Astrocyte (in vitro differentiated cells and primary cell): Measurements from ENCODE around the gene OPCML. TPM values are rescaled to one million over a fixed set of nuclear protein-coding genes. Genes with fewer than 3 reads are reported as not detected.

Source experiments
- DNase-seq: peaks from one replicate; pipeline ENCODE4 v3.0.0-alpha.2; 2010; ENCODE audit warnings: low read depth
- FAIRE-seq: peaks from 2 replicates; lab custom pipeline; 2011; peaks lifted over from hg19 to GRCh38; lab: Jason Lieb, UNC
- H2AFZ ChIP-seq: 2 replicates; pipeline ENCODE4 v1.6.0; 2012; ENCODE audit warnings: low read depth, low read length, inconsistent platforms
- H3K27ac ChIP-seq: 2 replicates; pipeline ENCODE4 v1.5.1; 2011; ENCODE audit warnings: low read depth, low read length, inconsistent platforms
- H3K27me3 ChIP-seq: 2 replicates; pipeline ENCODE4 v1.6.0; 2011; ENCODE audit warnings: low read length, inconsistent platforms; ENCODE audit not compliant: insufficient read depth
- H3K36me3 ChIP-seq: 2 replicates; pipeline ENCODE4 v1.5.1; 2011; ENCODE audit warnings: low read length, inconsistent platforms; ENCODE audit not compliant: insufficient read depth
- H3K4me1 ChIP-seq: 2 replicates; pipeline ENCODE4 v1.5.1; 2011; ENCODE audit warnings: low read length, inconsistent platforms; ENCODE audit not compliant: insufficient read depth
- H3K4me2 ChIP-seq: 2 replicates; pipeline ENCODE4 v1.6.0; 2012; ENCODE audit warnings: low read length, inconsistent platforms
- H3K4me3 ChIP-seq: 2 replicates; pipeline ENCODE4 v1.5.1; 2011; ENCODE audit warnings: low read depth, mild to moderate bottlenecking, low read length, inconsistent platforms; ENCODE audit not compliant: insufficient read depth
- H3K79me2 ChIP-seq: 2 replicates; pipeline ENCODE4 v1.6.0; 2012; ENCODE audit warnings: mild to moderate bottlenecking, low read length, inconsistent platforms; ENCODE audit not compliant: insufficient read depth
- H3K9ac ChIP-seq: 2 replicates; pipeline ENCODE4 v1.6.0; 2012; ENCODE audit warnings: mild to moderate bottlenecking, low read length, inconsistent platforms
- H3K9me3 ChIP-seq: 2 replicates; pipeline ENCODE4 v1.5.1; 2012; ENCODE audit warnings: low read depth, mild to moderate bottlenecking, low read length, inconsistent platforms; ENCODE audit not compliant: insufficient read depth
- H4K20me1 ChIP-seq: 2 replicates; pipeline ENCODE4 v1.6.0; 2012; ENCODE audit warnings: low read length, inconsistent platforms; ENCODE audit not compliant: insufficient read depth
- H3K27ac Mint-ChIP-seq: one replicate; pipeline ENCODE4 v1.8.0; 2021; ENCODE audit warnings: mild to moderate bottlenecking, mixed read lengths; ENCODE audit not compliant: unreplicated experiment
- H3K27me3 Mint-ChIP-seq: one replicate; pipeline ENCODE4 v1.8.0; 2021; ENCODE audit warnings: low read depth, mixed read lengths; ENCODE audit not compliant: unreplicated experiment
- H3K36me3 Mint-ChIP-seq: one replicate; pipeline ENCODE4 v1.8.0; 2021; ENCODE audit warnings: low read depth, mixed read lengths; ENCODE audit not compliant: unreplicated experiment
- H3K4me1 Mint-ChIP-seq: one replicate; pipeline ENCODE4 v1.8.0; 2021; ENCODE audit warnings: low read depth, mixed read lengths; ENCODE audit not compliant: unreplicated experiment
- H3K4me3 Mint-ChIP-seq: one replicate; pipeline ENCODE4 v1.8.0; 2021; ENCODE audit warnings: mild to moderate bottlenecking, moderate library complexity, mixed read lengths; ENCODE audit not compliant: unreplicated experiment
- H3K9me3 Mint-ChIP-seq: one replicate; pipeline ENCODE4 v1.8.0; 2021; ENCODE audit warnings: mild to moderate bottlenecking, mixed read lengths; ENCODE audit not compliant: unreplicated experiment
- CTCF ChIP-seq: IDR thresholded peaks from 2 replicates; pipeline ENCODE4 v1.5.1; 2011; ENCODE audit warnings: low read depth, mild to moderate bottlenecking, inconsistent platforms, low read length, moderate library complexity; ENCODE audit not compliant: insufficient read depth
- EZH2 ChIP-seq: IDR thresholded peaks from 2 replicates; pipeline ENCODE4 v1.6.1; 2012; ENCODE audit warnings: mild to moderate bottlenecking, low read length, inconsistent platforms; ENCODE audit not compliant: insufficient read depth
- total RNA-seq: library from RNA; stranded (reverse); gene quantifications from 2 replicates; pipeline ENCODE4 v1.2.1, GENCODE V29; 2021

The OPCML gene
- total RNA-seq, 1 donor from 2014 or later: 7.9 TPM

DNA sequence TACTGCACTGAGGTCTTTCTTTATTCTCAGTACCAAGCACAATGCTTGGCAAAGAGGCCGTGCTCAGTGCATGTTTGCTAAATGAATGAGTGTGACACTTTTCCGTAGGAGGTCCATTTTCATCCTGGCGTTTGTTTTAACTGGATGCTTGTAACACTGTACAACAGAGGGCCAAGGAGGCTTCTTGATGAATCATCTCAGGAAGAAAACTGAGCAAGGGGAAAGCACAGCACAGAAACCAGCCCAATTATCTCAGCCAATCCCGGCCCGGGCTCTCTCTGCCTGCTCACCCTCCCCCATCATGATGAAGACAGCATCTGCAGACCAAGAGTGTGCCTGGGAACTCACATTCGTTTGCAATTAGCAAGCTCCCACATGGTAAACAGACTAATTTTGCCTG is 570.3 kb downstream of the OPCML start:
- H3K4me2 ChIP-seq: peak overlapping the region; percentile 73
- peak overlapping the region; percentile 30 for H2AFZ ChIP-seq
- peaks cover 17% of the 10 kb centered on the region for H3K4me1 Mint-ChIP-seq
- DNase-seq: peak; percentile 87
- no peaks in the 10 kb centered on the region for H3K36me3 ChIP-seq
- peak overlapping the region; percentile 1 for H3K27ac Mint-ChIP-seq
- no peak overlapping the region for H3K27ac ChIP-seq
- H3K27me3 Mint-ChIP-seq: peaks cover 8% of the 10 kb centered on the region
- no peaks in the 10 kb centered on the region for H3K79me2 ChIP-seq
- H3K9me3 Mint-ChIP-seq: no peaks in the 10 kb centered on the region
- no peaks in the 10 kb centered on the region for H4K20me1 ChIP-seq
- peak; percentile 13 for FAIRE-seq
- H3K4me3 ChIP-seq: no peak overlapping the region
- H3K9ac ChIP-seq: no peak overlapping the region
- no peak for TF ChIP-seq CTCF
- TF ChIP-seq EZH2: no peak
- H3K4me1 ChIP-seq: peaks cover 10% of the 10 kb centered on the region
- no peaks in the 10 kb centered on the region for H3K9me3 ChIP-seq
- no peak overlapping the region for H3K4me3 Mint-ChIP-seq
- no peaks in the 10 kb centered on the region for H3K36me3 Mint-ChIP-seq
- H3K27me3 ChIP-seq: no peaks in the 10 kb centered on the region

DNA sequence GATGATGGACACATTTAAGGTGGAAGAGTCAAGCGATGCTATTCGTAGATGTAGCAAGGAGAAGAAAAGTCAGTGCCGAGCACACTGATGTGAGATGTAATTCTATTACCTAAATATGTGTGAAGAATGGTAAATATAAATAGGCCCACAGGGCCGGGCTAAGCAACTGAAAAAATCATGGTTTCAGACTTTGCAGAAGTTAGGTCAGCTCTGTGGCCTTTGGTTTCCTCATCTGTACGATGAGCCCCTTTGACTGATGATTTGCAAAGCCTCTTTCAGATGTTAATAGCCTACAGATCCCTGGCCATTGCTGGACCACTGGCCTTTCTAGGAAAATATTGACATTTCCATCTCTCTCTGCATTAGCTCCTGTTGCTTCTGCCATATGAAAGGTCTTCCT is 570.8 kb downstream of the OPCML start:
- FAIRE-seq: no peak
- no peaks in the 10 kb centered on the region for H3K36me3 ChIP-seq
- Mint-ChIP-seq H3K27me3 (peaks cover 8% of the 10 kb centered on the region), H3K36me3 (no peaks in the 10 kb centered on the region), H3K4me1 (peaks cover 17% of the 10 kb centered on the region), H3K4me3 (no peak overlapping the region), H3K9me3 (no peaks in the 10 kb centered on the region), H3K27ac (no peak overlapping the region)
- H3K4me2 ChIP-seq: peak overlapping the region; percentile 73
- H2AFZ ChIP-seq: no peak overlapping the region
- H3K9me3 ChIP-seq: no peaks in the 10 kb centered on the region
- no peaks in the 10 kb centered on the region for H3K79me2 ChIP-seq
- no peak overlapping the region for H3K9ac ChIP-seq
- H3K4me3 ChIP-seq: no peak overlapping the region
- H4K20me1 ChIP-seq: no peaks in the 10 kb centered on the region
- H3K4me1 ChIP-seq: peaks cover 10% of the 10 kb centered on the region
- H3K27me3 ChIP-seq: no peaks in the 10 kb centered on the region
- no peak for DNase-seq
- no peak overlapping the region for H3K27ac ChIP-seq
- TF ChIP-seq EZH2 (no peak), CTCF (no peak)

DNA sequence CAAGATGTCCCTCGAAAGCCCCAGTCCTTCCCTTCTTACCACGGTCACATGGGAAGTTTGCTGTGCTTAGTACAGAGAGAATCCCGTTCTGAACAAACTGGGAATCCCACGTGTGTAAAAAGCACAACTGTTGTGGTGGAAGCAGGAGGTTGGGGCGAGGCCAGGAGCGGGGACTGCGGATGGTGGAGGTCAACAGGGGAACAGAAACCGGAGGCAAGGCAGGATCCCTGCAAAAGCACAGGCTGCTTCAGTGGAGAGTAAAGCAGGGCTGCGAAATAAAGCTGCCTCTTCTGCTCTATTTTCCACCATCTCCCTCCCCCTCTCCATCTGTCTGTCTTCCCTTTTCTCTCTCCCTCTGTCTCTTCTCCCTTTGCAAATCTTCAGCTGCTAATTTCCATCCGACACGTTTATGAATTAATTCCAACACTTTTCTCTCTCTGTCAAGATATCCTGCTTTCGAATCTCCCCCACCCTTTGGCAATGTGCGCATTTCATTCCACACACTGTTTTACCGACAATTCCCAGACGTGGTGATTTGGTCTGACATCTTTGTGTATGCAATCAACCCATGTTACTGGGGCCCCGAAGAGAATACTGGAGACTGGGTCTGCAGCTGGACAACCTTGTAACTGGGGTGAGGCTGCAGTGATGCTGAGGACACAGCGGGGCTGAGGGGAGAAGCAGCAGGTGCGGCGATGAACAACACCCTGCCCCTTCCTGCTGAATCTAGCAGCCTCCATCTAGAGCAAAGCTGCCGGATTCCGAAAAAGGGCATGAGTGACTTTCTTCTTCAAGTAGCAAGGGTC is 571.8 kb downstream of the OPCML start:
- Mint-ChIP-seq H3K27ac (no peak overlapping the region), H3K27me3 (peaks cover 8% of the 10 kb centered on the region), H3K9me3 (no peaks in the 10 kb centered on the region), H3K36me3 (no peaks in the 10 kb centered on the region), H3K4me3 (no peak overlapping the region), H3K4me1 (peaks cover 17% of the 10 kb centered on the region)
- TF ChIP-seq CTCF (no peak), EZH2 (no peak)
- Histone ChIP-seq H3K79me2 (no peaks in the 10 kb centered on the region), H4K20me1 (no peaks in the 10 kb centered on the region), H3K36me3 (no peaks in the 10 kb centered on the region), H3K4me3 (no peak overlapping the region), H3K4me2 (no peak overlapping the region), H3K27me3 (no peaks in the 10 kb centered on the region), H3K9me3 (no peaks in the 10 kb centered on the region), H3K27ac (no peak overlapping the region), H3K9ac (no peak overlapping the region), H2AFZ (no peak overlapping the region), H3K4me1 (peaks cover 10% of the 10 kb centered on the region)
- DNase-seq (no peak), FAIRE-seq (no peak)
